Upper lobe of left lung (tissue), 6 donors: ENCODE data around the gene NENF. TPM values are rescaled to one million over a fixed set of nuclear protein-coding genes. Genes with fewer than 3 reads are reported as not detected.

Source experiments
- ATAC-seq, 2 donors: fragments of 200-7000 bp; cut with Tn5 transposase; one replicate each; pipeline ENCODE4 v1.9.1; 2022; ENCODE audit warnings: mild to moderate bottlenecking in 2 of 2, moderate library complexity in 2 of 2; ENCODE audit not compliant: low FRiP score in 2 of 2
- DNase-seq, 2 donors: peaks; one replicate each; pipeline ENCODE4 v3.0.0-alpha.2; 2019 to 2020
- H3K27ac ChIP-seq, 4 donors: fragments of 200-600 bp; sonication (generic); one replicate each; pipeline ENCODE4 v1.5.1; 2016 to 2019
- H3K27me3 ChIP-seq, 4 donors: fragments of 200-600 bp; sonication (generic); one replicate each; pipeline ENCODE4 v1.5.1; 2017 to 2019
- H3K36me3 ChIP-seq, 4 donors: fragments of 200-600 bp; sonication (generic); one replicate each; pipeline ENCODE4 v1.5.1; 2016 to 2019
- H3K4me1 ChIP-seq, 4 donors: fragments of 200-600 bp; sonication (generic); one replicate each; pipeline ENCODE4 v1.5.1; 2018 to 2019
- H3K4me3 ChIP-seq, 4 donors: fragments of 200-600 bp; sonication (generic); one replicate each; pipeline ENCODE4 v1.5.1; 2017 to 2019; ENCODE audit warnings: mild to moderate bottlenecking in 2 of 4, moderate library complexity in 1 of 4
- H3K9me3 ChIP-seq, 4 donors: fragments of 200-600 bp; sonication (generic); one replicate each; pipeline ENCODE4 v1.5.1; 2018 to 2019
- EP300 ChIP-seq, 4 donors: sonication (generic); formaldehyde crosslinking; IDR thresholded peaks; one replicate each; pipeline ENCODE4 v1.5.1; 2017; ENCODE audit warnings: antibody characterized with exemption in 4 of 4, control low read depth in 2 of 4
- POLR2A ChIP-seq, 4 donors: fragments of 450-650 bp; IDR thresholded peaks; one replicate each; pipeline ENCODE4 v1.5.1; 2016 to 2017; ENCODE audit warnings: antibody characterized with exemption in 4 of 4, mild to moderate bottlenecking in 2 of 4
- POLR2AphosphoS5 ChIP-seq, 2 donors: sonication (generic); formaldehyde crosslinking; IDR thresholded peaks; one replicate each; pipeline ENCODE4 v1.5.1; 2017; ENCODE audit warnings: antibody characterized with exemption in 2 of 2
- WGBS, 2 donors: methylation state at CpG; one replicate each; pipeline ENCODE4 v1.1.5; 2017 to 2018; 5-methylcytosine and 5-hydroxymethylcytosine counted together
- total RNA-seq, 6 donors: library from RNA; depleted of rRNA in 4 of 6; stranded (reverse); fragments of >200 nt in 4 of 6; gene quantifications; one replicate each; pipeline versions ENCODE4 v1.1.0 to v1.2.1, GENCODE V29; 2016 to 2021
- TF ChIP-seq, protein P1 (sequence below), 6 experiments: fragments of 450-650 bp in 4 of 6; fragments of 200-600 bp in 2 of 6; sonication (generic) in 2 of 6; IDR thresholded peaks; one replicate each; pipeline ENCODE4 v1.5.1; 2016 to 2019; ENCODE audit warnings: antibody characterized with exemption in 6 of 6
- donor health status: DM: no; HTN: no; CAD: no; lungs with moderate emphysema.
- donor health status: DM: no; HTN: yes; CAD: no; lungs with severe emphysema.

The NENF gene
- total RNA-seq, 6 donors from 2014 or later, result 21.0 to 67.5 (median 50.1) TPM

DNA sequence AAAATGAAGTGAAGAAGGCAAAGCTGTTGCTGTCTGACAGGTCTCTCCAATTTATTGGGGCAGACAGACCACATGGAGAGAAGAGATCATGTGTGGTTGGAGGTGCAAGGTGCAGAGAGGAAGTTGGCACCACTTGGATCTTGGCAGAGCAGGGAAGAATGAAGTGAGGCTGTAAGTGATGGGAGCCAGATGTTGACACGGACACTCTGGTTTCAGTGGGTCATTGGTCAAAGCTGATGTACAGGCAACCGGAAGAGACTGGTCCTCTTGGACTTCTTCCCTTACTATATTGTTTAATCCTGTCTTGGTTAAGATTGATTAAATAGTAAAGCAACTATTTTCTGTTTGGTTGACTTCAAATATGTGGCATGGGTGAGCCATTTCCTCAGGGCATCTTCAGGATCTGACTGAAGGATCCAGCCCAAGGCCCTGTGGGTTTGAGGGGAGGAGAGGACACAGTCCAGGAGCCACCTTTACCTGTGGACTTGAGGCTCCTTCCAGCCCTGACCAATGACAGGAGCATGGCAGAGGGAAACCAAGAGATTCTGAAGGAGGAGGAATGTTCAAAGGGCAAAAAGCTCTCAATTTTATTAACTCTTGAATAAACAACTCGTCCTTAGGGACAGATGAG is 49.4 kb downstream of the NENF start:
- TF ChIP-seq POLR2A (IDR thresholded peaks at IDR 0.05) (no peak), EP300 (IDR thresholded peaks at IDR 0.05) (no peak), POLR2AphosphoS5 (IDR thresholded peaks at IDR 0.05) (no peak)
- TF ChIP-seq, protein P1, sequence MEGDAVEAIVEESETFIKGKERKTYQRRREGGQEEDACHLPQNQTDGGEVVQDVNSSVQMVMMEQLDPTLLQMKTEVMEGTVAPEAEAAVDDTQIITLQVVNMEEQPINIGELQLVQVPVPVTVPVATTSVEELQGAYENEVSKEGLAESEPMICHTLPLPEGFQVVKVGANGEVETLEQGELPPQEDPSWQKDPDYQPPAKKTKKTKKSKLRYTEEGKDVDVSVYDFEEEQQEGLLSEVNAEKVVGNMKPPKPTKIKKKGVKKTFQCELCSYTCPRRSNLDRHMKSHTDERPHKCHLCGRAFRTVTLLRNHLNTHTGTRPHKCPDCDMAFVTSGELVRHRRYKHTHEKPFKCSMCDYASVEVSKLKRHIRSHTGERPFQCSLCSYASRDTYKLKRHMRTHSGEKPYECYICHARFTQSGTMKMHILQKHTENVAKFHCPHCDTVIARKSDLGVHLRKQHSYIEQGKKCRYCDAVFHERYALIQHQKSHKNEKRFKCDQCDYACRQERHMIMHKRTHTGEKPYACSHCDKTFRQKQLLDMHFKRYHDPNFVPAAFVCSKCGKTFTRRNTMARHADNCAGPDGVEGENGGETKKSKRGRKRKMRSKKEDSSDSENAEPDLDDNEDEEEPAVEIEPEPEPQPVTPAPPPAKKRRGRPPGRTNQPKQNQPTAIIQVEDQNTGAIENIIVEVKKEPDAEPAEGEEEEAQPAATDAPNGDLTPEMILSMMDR (IDR thresholded peaks at IDR 0.05), result no peak
- Histone ChIP-seq H3K4me1 (peaks cover 0 to 6% (median 5%) of the 10 kb centered on the region in 4 donors), H3K9me3 (no peaks in the 10 kb centered on the region), H3K27ac (no peak overlapping the region), H3K27me3 (no peaks in the 10 kb centered on the region), H3K36me3 (no peaks in the 10 kb centered on the region), H3K4me3 (no peak overlapping the region)
- ATAC-seq (no peak), DNase-seq (no peak)
- 65 to 67% methylated on average over 3 of the region's 3 CpGs for WGBS, 2 donors

DNA sequence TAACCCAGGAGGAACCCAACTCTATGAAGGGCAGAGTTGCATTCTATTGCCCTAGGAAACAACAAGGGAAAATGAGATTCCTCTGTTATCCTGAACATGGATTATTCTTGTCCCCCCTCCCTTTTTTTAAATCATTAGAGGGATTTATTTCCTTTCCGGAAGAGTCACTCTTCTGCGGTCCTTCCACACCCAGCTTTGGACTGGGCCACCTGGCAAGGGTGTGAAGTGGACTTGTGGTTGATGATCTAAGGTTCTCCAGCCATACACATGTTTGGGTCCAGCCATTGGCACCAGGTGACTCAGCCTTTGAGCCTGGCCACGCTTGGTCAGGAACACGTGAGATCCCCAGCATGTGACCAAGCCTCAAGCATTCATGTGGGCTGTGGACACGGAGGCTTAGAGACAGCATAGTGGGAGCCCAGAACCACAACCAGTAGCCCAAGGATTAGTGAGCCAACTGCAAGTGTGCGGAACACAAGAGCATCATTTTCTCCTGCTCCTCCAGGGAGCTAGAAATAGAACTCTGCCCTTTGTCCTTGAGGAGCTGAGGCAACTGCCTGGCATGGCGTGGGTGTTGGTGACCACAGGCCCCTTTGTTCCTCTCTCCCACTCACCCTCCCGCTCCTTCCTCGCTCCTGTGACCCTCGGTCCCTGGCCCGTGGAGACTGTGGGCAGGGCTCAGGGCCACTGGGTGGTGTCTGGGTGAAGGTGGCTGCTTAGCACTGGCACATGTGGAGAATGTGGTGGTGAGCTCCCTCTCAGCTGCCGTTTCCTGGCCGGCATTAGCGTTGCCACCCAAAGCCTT is 50.1 kb downstream of the NENF start:
- no peak overlapping the region for H3K27ac ChIP-seq
- peak in 1 of 2 donors; percentile 36 for TF ChIP-seq POLR2AphosphoS5 (IDR thresholded peaks at IDR 0.05)
- peak in 1 of 4 donors; percentile 7 for TF ChIP-seq EP300 (IDR thresholded peaks at IDR 0.05)
- TF ChIP-seq, protein P1 (IDR thresholded peaks at IDR 0.05), result no peak
- no peak for TF ChIP-seq POLR2A (IDR thresholded peaks at IDR 0.05)
- H3K4me3 ChIP-seq, result no peak overlapping the region
- no peak for DNase-seq
- H3K36me3 ChIP-seq, result no peaks in the 10 kb centered on the region
- WGBS, 2 donors, result 70 to 93% methylated on average over 11 to 14 of the region's 14 CpGs
- no peaks in the 10 kb centered on the region for H3K9me3 ChIP-seq
- ATAC-seq, result peak in 1 of 2 donors; percentile 43
- no peaks in the 10 kb centered on the region for H3K27me3 ChIP-seq
- peaks cover 0 to 6% (median 0%) of the 10 kb centered on the region in 4 donors for H3K4me1 ChIP-seq

DNA sequence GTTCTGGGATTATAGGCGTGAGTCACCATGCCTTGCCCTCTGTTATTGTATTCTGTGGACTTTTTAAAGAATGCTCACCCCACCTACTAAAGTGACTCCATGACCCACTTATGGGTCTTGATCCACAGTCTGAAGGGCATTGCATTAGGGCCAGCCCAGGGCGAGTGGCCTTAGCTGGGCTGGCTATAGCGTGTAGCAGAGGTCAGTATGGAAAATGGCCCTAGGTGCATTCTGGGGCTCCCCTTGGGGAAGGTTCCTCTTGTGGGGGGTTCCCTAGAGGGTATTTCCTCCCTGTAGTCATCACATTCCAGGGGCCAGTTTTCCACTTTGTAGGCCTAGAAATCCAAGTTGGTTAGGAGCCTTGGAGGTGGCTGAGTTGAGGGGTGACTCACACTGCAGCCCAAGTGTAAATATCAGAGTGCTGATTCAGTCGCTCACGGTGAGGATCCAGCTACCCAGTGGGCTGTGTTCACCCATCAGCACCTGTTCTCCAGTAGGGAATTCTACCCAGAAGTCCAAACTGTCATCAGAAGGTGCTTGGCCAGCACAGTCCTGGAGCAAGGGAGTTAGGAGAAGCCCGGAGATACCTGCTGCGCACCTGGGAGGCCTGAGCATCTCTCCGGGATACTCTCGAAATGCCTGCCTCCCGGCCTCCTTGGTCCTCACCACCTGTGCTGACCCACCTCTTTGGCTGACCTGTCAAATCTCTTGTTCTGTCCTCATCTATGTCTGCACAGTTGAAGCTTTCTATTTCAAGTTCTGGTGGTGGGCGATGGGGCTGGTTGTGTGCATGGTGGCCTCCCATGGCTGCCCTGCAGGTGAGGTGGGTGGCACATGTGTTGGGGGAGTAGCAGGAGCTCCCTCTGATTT is 52.2 kb downstream of the NENF start:
- no peak overlapping the region for H3K4me3 ChIP-seq
- ATAC-seq, result no peak
- no peaks in the 10 kb centered on the region for H3K36me3 ChIP-seq
- no peak for DNase-seq
- H3K9me3 ChIP-seq, result no peaks in the 10 kb centered on the region
- 92 to 97% methylated on average over 10 to 11 of the region's 11 CpGs for WGBS, 2 donors
- H3K4me1 ChIP-seq, result peaks cover 4 to 21% (median 10%) of the 10 kb centered on the region in 4 donors
- H3K27ac ChIP-seq, result no peak overlapping the region
- no peaks in the 10 kb centered on the region for H3K27me3 ChIP-seq
- TF ChIP-seq, protein P1 (IDR thresholded peaks at IDR 0.05), result no peak
- no peak for TF ChIP-seq POLR2A (IDR thresholded peaks at IDR 0.05)
- TF ChIP-seq EP300 (IDR thresholded peaks at IDR 0.05), result no peak
- no peak for TF ChIP-seq POLR2AphosphoS5 (IDR thresholded peaks at IDR 0.05)

DNA sequence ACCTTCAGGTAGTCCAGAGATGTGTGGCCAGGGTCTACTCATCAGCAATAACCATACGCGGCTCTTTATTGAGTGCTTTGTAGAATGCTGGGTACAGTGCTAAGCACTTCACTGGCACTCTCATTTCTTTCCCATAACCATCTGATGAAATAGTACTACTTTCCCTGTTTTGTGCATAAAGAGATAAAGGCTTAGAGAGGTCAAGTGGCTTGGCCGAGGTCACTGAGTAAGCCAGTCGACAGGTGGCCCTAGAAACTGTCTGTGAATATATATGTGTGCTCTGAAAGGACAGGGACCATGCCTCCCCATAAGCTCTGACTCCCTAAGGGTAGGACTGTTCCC is 52.8 kb downstream of the NENF start:
- no peaks in the 10 kb centered on the region for H3K36me3 ChIP-seq
- H3K27me3 ChIP-seq, result no peaks in the 10 kb centered on the region
- WGBS, 2 donors, result 90 to 96% methylated on average over 4 of the region's 4 CpGs
- ATAC-seq (no peak), DNase-seq (no peak)
- TF ChIP-seq EP300 (IDR thresholded peaks at IDR 0.05) (no peak), POLR2AphosphoS5 (IDR thresholded peaks at IDR 0.05) (no peak), POLR2A (IDR thresholded peaks at IDR 0.05) (no peak)
- TF ChIP-seq, protein P1 (IDR thresholded peaks at IDR 0.05), result no peak
- H3K4me3 ChIP-seq, result no peak overlapping the region
- H3K27ac ChIP-seq, result peak overlapping the region in 1 of 4 donors; percentile 23
- H3K9me3 ChIP-seq, result no peaks in the 10 kb centered on the region
- H3K4me1 ChIP-seq, result peaks cover 4 to 21% (median 10%) of the 10 kb centered on the region in 4 donors
